ENCODE measurements around the gene AKAP8.

The AKAP8 gene

GRCh38 chr19:15330801-15331418 lies 48.7 kb downstream of the AKAP8 start:
- DNase-seq = no peak

GRCh38 chr19:15328312-15328711 lies 51.3 kb downstream of the AKAP8 start:
- no peak for DNase-seq

GRCh38 chr19:15324791-15325519 lies 54.6 kb downstream of the AKAP8 start:
- no peak for DNase-seq

GRCh38 chr19:15323496-15324235 lies 55.9 kb downstream of the AKAP8 start:
- DNase-seq = no peak

GRCh38 chr19:15321739-15322138 lies 57.8 kb downstream of the AKAP8 start:
- no peak for DNase-seq

DNA sequence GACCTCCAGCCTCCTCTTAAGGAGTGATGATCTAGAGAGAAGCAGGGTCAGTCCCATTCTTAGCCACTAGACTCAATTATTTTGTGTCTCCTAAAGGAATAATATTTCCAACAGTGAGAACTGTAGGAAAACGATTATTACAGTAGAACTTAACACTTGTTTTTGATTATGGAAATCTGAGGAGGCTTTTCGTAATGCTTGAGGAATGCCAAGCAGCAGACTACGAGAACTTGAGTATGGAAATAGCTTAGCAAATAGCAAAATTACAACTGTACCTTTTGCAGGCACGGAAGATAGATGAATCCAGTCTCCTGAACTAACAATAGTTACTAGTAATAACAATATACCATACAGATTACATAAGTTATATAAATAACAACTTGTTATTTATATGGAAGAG lies 59.5 kb downstream of the AKAP8 start:
- DNase-seq = no peak

- DNase-seq = no peak
Measured at GRCh38 chr19:15318241-15318691, 61.3 kb downstream of the AKAP8 start.

DNA sequence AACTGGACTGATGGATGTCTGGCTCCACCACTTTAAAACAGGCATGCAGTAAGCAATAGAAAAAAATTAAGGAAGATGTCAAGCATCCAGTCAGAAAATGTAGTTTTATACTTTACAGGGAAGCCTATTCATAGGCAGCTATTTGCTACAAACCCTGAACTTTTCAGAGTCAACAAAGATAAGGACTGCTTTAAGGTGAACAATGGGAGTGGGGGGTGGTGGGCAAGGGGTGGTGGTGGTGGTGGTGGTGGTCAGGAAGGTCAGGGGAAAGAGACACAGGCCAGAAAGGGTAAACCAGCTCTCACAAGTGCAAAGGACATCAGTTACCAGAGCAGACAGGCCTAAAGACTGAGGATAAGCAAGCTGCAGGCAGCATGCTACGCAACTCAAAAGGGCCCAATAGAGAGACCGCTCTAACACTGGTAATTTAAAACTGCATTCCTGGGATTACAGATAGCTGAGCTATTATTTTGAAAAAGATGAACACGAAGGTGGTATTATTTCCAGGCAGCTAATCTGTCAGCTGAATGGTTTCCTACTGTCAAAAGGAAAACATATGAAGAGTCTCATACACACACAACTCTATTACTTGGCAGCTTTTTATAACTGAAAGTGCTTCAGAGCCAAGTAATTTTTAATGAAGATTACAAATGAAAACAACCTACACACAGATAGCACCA lies 62.1 kb downstream of the AKAP8 start:
- no peak for DNase-seq

GRCh38 chr19:15316498-15316897 lies 63.1 kb downstream of the AKAP8 start:
- no peak for DNase-seq

GRCh38 chr19:15315101-15315500 lies 64.5 kb downstream of the AKAP8 start:
- DNase-seq = no peak

- DNase-seq = no peak
Measured at GRCh38 chr19:15313649-15314279, 65.8 kb downstream of the AKAP8 start.

DNA sequence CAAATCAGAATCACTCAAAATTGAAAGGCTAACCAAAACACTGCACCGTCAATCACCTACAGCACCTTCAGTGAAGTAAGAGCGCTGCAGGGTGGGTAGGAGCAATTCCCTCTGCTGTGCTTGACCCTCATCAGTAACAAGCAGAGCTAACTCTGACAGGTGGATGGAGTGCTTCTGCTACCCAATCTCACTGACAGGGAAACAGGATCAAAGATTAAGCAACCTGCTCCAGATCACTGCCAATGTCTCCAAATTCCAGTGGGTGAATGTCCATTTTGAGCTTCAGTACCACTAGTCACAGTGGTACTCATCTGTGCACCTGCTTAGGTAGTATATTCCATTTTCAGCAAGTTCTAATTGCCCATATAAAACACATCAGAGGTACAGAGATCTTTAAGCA lies 72.4 kb downstream of the AKAP8 start:
- no peak for DNase-seq

- no peak for DNase-seq
Measured at GRCh38 chr19:15305582-15306334, 73.8 kb downstream of the AKAP8 start.

DNA sequence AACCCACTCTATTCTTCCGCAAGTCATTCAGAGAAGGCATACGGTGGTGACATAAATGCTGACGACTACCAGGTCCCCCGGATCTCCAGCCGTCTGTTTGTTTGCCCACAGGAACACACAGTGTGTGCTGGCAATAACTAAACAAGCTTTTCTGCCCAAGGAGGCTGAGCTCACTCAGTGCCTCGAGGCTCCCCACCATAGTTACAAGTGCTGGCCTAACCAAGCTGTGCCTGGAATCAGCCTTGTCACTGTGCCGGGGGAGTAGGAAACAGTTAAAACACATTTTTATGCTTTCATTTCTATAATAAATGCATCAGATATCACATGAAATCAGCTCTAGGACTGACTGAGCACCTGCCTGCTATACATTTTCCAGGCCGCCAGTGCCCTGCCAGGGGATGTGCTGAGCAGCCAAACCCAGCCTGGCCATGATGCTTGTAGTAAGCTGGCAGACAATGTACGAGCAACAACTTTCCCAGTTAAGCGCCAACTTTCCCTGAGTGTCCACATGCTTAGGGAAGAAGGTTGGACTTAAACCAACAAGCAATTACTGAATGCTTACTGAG lies 75.4 kb downstream of the AKAP8 start:
- peak; percentile 20 to 31 for DNase-seq

Data from stimulated activated CD4-positive, alpha-beta T cell treated with anti-CD3 and anti-CD28 coated beads, Interleukin-2, amount 100 ng/mL, for 48 hours (primary cell).